GM12891 (cell line): ENCODE data around the gene TTC39C.

Source experiments
- POLR2A ChIP-seq: IDR thresholded peaks from 2 replicates; pipeline ENCODE4 v1.6.1; 2011; ENCODE audit warnings: low read depth, low read length, control low read depth
- POLR2AphosphoS5 ChIP-seq: IDR thresholded peaks from 2 replicates; pipeline ENCODE4 v1.6.1; 2011; ENCODE audit warnings: low read depth, low read length, control low read depth
- TAF1 ChIP-seq: IDR thresholded peaks from 2 replicates; pipeline ENCODE4 v1.6.1; 2011; ENCODE audit warnings: low read depth, low read length, control low read depth

DNA sequence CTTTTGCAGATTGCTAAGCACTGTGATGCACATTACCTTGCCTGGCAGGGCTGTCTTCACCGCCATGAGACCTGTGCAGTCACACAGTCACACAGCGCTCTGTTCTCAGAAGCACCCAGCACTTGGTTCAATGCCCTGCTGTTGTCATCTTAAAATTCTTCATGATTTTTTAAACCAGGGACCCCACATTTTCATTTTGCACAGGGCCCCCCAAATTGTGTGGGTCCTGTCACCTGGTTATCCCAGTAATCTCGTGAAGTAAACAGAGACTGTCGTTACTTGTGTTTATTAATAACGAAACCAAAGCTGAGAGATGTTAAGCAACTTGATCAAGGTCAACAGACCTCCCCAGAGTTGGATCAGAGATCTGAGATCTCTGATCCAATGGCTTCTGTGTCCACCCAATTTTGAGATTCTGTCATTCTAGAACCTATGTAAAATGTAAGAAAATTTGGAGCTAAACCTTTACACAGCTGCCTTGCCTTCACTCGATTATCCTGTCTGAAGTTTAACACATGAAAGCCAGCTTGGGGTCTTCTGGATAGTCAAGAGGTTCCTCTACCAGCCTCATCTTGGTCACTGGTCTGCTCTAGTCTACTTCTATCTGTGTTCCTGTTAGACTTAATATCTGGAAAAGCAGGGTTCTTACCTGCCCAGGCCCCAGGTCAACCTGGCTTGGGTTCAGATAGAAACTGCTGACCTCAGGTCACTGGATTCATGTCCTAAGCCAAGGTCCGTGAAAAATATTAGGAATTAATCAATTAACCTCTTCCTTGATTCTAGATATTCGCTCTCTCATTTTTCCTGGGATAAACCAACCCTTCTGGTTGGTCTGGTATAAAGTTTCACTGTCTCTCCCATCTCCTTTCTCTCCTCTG, 13.7 kb upstream of the TTC39C start:
- TF ChIP-seq TAF1 (no peak), POLR2AphosphoS5 (no peak), POLR2A (no peak)
